ELF-1 (cell line): ENCODE results near the gene TRIM46.
"Not testable (repeated sequence)": the region's sequence is repeated elsewhere in the genome, so short reads cannot be mapped to it uniquely, and the experiment has no call there.

Experiments
- DNase-seq: peaks from one replicate; pipeline ENCODE4 v3.0.0-alpha.2; 2016; ENCODE audit warnings: low read depth, low spot score

Gene TRIM46

DNA sequence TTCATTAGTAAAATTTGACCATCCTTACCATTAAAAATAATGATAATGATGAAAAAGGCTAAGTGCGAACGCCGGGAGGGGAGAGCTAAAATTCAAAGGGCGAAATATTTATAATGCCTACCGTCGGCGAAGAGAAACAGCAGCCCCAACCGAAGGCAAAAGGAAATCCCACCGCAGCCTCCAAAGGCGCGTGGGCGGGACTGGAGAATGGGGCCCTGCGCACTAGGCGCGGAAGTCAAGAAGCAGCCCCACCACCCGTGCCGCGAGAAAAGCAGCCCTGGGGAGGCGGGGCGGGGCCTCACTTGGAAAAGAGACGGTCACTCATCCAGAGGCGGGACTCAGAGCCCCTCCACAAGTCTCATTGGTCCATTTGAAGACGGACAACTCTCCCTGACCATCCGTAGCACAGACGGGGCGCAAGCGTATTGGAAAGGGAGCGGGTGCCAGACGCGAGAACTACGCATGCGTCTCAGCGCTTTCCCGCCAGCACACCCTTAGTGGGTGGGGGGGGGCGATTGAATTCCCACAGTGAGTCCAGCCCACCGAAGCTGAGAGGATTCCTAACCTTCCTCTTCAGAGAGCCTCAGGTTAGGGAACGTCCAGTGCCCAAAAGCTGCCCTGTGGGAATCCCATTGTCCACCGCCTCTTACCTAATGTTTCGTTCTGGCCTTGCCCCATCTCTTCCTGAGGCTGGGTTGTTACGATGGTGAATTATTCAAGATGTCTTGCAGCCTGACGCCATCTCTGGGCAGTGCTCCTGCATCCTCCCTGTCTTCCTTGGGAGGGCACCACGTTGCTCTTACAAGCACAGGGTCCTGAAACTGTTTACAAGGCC, 53.8 kb downstream of the TRIM46 start:
- DNase-seq = peak; percentile 99

DNA sequence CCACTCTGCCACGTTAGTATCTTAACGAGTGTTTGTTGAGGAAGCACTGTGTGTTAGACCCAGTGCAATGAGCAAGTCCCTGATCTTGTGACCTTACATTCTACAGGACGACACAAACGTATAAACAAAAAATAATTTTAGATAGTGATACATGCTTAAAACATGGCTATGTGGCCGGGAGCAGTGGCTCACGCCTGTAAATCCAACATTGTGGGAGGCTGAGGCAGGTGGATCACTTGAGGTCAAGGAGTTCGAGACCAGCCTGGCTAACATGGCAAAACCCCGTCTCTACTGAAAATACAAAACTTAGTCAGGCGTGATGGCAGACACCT, 54.4 kb downstream of the TRIM46 start:
- DNase-seq = no peak

DNA sequence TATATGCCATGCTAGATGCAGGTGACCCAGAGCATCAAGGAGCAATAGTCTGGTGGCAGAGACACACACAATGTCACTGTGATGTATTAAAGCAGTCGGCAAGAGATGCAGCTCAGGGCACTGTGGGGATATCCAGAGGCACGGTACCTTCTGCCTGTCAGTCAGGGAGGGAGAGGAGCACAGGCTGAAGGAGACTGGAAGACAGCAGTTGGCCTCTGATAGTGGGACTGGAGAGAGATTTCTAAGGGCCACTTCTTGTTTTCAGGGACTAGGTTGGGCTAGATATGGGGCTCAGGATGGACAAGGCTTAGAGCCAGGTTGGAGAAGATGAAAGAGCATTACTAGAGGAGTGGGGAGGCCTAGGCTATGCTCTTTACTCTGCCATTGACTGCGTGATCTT, 57.7 kb downstream of the TRIM46 start:
- DNase-seq = not testable (repeated sequence)

DNA sequence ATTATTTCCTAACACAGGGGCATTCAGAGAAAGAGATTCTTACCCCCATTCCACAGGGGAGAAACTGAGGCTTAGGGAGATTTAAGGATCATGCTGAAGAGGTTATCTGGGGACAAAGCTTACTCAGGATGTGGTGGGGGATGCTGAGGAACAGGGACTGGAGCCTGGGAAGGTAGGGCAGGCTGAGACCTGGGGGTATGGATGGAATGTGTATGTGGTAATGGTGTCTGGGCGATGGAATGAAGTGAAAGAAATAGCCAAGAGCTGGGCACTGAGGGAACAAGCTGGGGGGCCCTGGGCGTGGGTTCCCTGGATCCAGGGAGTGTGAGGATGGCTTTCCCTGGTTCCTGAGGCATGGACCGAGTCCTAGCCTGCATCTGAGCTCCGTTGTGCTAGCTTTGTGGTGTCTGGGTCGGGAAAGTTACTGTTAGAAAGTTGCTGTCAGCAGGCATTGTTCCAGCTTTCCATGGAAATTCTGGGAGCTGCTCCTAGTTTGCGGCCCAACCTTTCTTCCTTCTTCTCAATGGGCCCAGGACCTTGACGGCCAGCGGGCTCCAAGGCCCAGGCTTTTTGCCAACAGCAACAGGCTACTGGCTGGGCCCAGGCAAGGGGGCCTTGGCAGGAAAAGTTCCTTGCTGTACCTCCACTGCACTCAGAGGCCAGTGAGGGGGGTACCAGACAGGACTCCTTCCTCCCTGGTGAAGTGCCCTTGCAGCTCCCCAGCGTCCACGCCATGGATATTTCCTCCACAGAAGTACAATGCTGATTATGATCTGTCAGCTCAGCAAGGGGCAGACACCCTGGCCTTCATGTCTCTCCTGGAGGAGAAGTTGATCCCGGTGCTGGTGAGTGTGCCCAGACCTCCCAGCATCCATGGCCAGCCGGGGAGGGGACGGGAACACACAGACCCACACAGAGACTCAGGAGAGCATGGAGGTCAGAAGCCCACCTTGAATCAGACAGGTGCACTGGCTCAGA, 58.6 kb downstream of the TRIM46 start:
- DNase-seq = not testable (repeated sequence)

- not testable (repeated sequence) for DNase-seq
Measured at GRCh38 chr1:155233502-155233901, 59.9 kb downstream of the TRIM46 start.
